Panc1 (cell line): ENCODE results near the gene PTGES. TPM values are rescaled to one million over a fixed set of nuclear protein-coding genes. Genes with fewer than 3 reads are reported as not detected.

Source experiments
- ATAC-seq: fragments of 200-7000 bp; cut with Tn5 transposase; 2 replicates; pipeline ENCODE4 v1.9.1; 2020; ENCODE audit warnings: mild to moderate bottlenecking, moderate library complexity
- BruUV-seq: library from RNA; stranded (reverse); fragments of 400-500 nt; replicated peaks from 2 replicates; lab custom pipeline; 2021; lab: Mats Ljungman, UMichigan
- CTCF ChIA-PET: fragments of 300-600 bp; sonication (Branson Sonifier 250); formaldehyde crosslinking; loops from one replicate; lab custom pipeline; 2022; ENCODE audit warnings: antibody characterized with exemption; lab: Charles Lee
- POLR2A ChIA-PET: fragments of 300-600 bp; sonication (Branson Sonifier 250); formaldehyde crosslinking; loops from one replicate; lab custom pipeline; 2022; ENCODE audit warnings: antibody characterized with exemption; lab: Charles Lee
- DNase-seq: peaks from one replicate; pipeline ENCODE4 v3.0.0-alpha.2; 2010; ENCODE audit warnings: low read depth, low spot score
- H3K27ac ChIP-seq: 2 replicates; pipeline ENCODE4 v1.5.1; 2011; ENCODE audit warnings: mild to moderate bottlenecking, low read length, inconsistent platforms
- H3K27me3 ChIP-seq: fragments of 200-500 bp; sonication (Bioruptor generic); 2 replicates; pipeline ENCODE4 v1.6.0; 2014; ENCODE audit warnings: low read length, inconsistent platforms; ENCODE audit not compliant: control insufficient read depth, insufficient read depth
- H3K36me3 ChIP-seq: fragments of 200-500 bp; sonication (Bioruptor generic); 2 replicates; pipeline ENCODE4 v1.5.1; 2014; ENCODE audit warnings: inconsistent platforms, mild to moderate bottlenecking, low read length, moderate library complexity; ENCODE audit not compliant: control insufficient read depth, insufficient read depth
- H3K4me1 ChIP-seq: 2 replicates; pipeline ENCODE4 v1.5.1; 2011; ENCODE audit warnings: inconsistent platforms, mild to moderate bottlenecking, low read length, moderate library complexity; ENCODE audit not compliant: control insufficient read depth, insufficient read depth
- H3K4me3 ChIP-seq, 2 experiments: 2 replicates each; pipeline ENCODE4 v1.5.1; 2011 to 2012; ENCODE audit warnings: low read depth in 2 of 2, low read length in 2 of 2, mild to moderate bottlenecking in 2 of 2, inconsistent platforms in 1 of 2, moderate library complexity in 1 of 2
- H3K9me3 ChIP-seq: fragments of 200-500 bp; sonication (Bioruptor generic); 2 replicates; pipeline ENCODE4 v1.5.1; 2014; ENCODE audit warnings: low read depth, mild to moderate bottlenecking, inconsistent platforms, low read length, moderate library complexity; ENCODE audit not compliant: control insufficient read depth, insufficient read depth
- POLR2AphosphoS5 ChIP-seq: IDR thresholded peaks from 2 replicates; pipeline ENCODE4 v1.6.1; 2012; ENCODE audit warnings: mild to moderate bottlenecking, low read depth, low read length, moderate library complexity
- SIN3A ChIP-seq: IDR thresholded peaks from 2 replicates; pipeline ENCODE4 v1.6.1; 2012; ENCODE audit warnings: low read depth, mild to moderate bottlenecking, low read length, moderate library complexity, borderline replicate concordance; ENCODE audit not compliant: insufficient read depth
- TCF7L2 ChIP-seq: IDR thresholded peaks from 2 replicates; pipeline ENCODE4 v1.6.1; 2011; ENCODE audit warnings: mild to moderate bottlenecking, low read depth, low read length, inconsistent platforms
- in situ Hi-C: cut with HindIII; loops from 2 replicates; pipeline ENCODE4 v1.10.0; 2016; ENCODE audit warnings: low sequenced_read_pairs, low pct_unique_long_range_greater_than_20kb
- intact Hi-C: fragments of 100-400 bp; cut with micrococcal nuclease; formaldehyde crosslinking; loops from one replicate; pipeline ENCODE4 v1.10.0; 2022; ENCODE audit not compliant: unreplicated experiment
- total RNA-seq: library from RNA; stranded (reverse); gene quantifications from one replicate; pipeline ENCODE4 v1.2.1, GENCODE V29; 2021; ENCODE audit not compliant: unreplicated experiment
- TF ChIP-seq, protein P1 (sequence below): fragments of 450-650 bp; IDR thresholded peaks from 2 replicates; pipeline ENCODE4 v1.5.1; 2017; ENCODE audit warnings: mild to moderate bottlenecking
- TF ChIP-seq, protein P2 (sequence below), 2 experiments: IDR thresholded peaks; 2 replicates each; pipeline ENCODE4 v1.6.1; 2011 to 2012; ENCODE audit warnings: low read depth in 2 of 2, control low read depth in 1 of 2, low read length in 1 of 2, mild to moderate bottlenecking in 1 of 2, moderate library complexity in 1 of 2; ENCODE audit not compliant: insufficient read depth in 1 of 2

The PTGES gene
- total RNA-seq, 1 experiment from 2014 or later = 1.1 TPM

DNA sequence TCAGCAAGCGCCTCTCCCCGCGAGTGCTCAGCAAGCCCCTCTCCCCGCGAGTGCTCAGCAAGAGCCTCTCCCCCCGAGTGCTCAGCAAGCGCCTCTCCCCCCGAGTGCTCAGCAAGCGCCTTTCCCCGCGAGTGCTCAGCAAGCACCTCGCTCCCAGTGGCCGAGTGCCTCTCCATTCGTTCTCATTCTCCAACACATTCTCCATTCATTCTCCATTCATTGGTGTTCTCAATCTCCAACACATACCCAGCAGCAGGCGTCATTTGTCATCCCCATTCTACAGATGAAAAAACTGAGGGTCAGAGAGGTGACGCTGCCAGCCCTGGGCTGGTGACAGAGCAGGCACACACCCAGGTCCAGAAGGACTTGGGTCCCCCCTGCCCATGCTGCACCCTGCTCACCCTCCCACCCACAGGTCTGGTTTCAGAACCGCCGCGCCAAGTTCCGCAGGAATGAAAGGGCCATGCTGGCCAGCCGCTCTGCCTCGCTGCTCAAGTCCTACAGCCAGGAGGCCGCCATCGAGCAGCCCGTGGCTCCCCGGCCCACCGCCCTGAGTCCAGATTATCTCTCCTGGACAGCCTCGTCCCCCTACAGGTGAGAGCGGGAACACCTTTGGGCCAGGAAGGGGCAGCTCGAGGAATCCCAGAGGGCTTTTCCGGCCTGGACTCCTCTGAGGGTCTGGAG is 32.5 kb downstream of the PTGES start:
- CTCF ChIA-PET = no interaction called here
- H3K27me3 ChIP-seq = no peaks in the 10 kb centered on the region
- no peaks in the 10 kb centered on the region for H3K4me1 ChIP-seq
- no peak for TF ChIP-seq POLR2AphosphoS5
- TF ChIP-seq, protein P1, sequence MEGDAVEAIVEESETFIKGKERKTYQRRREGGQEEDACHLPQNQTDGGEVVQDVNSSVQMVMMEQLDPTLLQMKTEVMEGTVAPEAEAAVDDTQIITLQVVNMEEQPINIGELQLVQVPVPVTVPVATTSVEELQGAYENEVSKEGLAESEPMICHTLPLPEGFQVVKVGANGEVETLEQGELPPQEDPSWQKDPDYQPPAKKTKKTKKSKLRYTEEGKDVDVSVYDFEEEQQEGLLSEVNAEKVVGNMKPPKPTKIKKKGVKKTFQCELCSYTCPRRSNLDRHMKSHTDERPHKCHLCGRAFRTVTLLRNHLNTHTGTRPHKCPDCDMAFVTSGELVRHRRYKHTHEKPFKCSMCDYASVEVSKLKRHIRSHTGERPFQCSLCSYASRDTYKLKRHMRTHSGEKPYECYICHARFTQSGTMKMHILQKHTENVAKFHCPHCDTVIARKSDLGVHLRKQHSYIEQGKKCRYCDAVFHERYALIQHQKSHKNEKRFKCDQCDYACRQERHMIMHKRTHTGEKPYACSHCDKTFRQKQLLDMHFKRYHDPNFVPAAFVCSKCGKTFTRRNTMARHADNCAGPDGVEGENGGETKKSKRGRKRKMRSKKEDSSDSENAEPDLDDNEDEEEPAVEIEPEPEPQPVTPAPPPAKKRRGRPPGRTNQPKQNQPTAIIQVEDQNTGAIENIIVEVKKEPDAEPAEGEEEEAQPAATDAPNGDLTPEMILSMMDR = peak; percentile 58; the same call in 1 of the 2 replicates
- TF ChIP-seq, protein P2, sequence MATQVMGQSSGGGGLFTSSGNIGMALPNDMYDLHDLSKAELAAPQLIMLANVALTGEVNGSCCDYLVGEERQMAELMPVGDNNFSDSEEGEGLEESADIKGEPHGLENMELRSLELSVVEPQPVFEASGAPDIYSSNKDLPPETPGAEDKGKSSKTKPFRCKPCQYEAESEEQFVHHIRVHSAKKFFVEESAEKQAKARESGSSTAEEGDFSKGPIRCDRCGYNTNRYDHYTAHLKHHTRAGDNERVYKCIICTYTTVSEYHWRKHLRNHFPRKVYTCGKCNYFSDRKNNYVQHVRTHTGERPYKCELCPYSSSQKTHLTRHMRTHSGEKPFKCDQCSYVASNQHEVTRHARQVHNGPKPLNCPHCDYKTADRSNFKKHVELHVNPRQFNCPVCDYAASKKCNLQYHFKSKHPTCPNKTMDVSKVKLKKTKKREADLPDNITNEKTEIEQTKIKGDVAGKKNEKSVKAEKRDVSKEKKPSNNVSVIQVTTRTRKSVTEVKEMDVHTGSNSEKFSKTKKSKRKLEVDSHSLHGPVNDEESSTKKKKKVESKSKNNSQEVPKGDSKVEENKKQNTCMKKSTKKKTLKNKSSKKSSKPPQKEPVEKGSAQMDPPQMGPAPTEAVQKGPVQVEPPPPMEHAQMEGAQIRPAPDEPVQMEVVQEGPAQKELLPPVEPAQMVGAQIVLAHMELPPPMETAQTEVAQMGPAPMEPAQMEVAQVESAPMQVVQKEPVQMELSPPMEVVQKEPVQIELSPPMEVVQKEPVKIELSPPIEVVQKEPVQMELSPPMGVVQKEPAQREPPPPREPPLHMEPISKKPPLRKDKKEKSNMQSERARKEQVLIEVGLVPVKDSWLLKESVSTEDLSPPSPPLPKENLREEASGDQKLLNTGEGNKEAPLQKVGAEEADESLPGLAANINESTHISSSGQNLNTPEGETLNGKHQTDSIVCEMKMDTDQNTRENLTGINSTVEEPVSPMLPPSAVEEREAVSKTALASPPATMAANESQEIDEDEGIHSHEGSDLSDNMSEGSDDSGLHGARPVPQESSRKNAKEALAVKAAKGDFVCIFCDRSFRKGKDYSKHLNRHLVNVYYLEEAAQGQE (IDR thresholded peaks at IDR 0.05; ENCODE audit: insufficient read depth in 1 of 2, low read depth in 2 of 2, low read length in 1 of 2) = no peak
- no TSS peak for BruUV-seq
- no peak overlapping the region for H3K4me3 ChIP-seq
- DNase-seq = no peak
- POLR2A ChIA-PET = no interaction called here
- in situ Hi-C loops (no loop called here), intact Hi-C loops (no loop called here)
- no peaks in the 10 kb centered on the region for H3K36me3 ChIP-seq
- no peak for ATAC-seq
- H3K27ac ChIP-seq = no peak overlapping the region
- no peaks in the 10 kb centered on the region for H3K9me3 ChIP-seq

DNA sequence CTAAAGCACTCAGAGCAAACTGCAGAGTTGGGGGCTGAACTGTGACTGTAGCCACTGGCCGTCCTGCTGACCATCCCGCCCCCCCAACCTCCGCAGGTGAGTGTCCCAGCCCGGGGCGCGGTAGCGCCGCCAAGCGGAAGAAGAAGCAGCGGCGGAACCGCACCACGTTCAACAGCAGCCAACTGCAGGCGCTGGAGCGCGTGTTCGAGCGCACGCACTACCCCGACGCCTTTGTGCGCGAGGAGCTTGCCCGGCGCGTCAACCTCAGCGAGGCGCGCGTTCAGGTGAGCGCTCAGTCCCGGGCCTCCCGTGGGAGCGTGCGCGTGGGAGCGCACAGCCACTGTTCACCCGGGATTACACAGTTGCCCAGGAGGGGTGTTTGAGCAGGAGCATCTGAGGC is 33.7 kb downstream of the PTGES start:
- no peaks in the 10 kb centered on the region for H3K4me1 ChIP-seq
- in situ Hi-C loops = no loop called here
- H3K27ac ChIP-seq = no peak overlapping the region
- ChIA-PET POLR2A (no interaction called here), CTCF (no interaction called here)
- H3K9me3 ChIP-seq = no peaks in the 10 kb centered on the region
- BruUV-seq = no TSS peak
- TF ChIP-seq, protein P2 (IDR thresholded peaks at IDR 0.05; ENCODE audit: insufficient read depth in 1 of 2, low read depth in 2 of 2, low read length in 1 of 2) = no peak
- TF ChIP-seq, protein P1 = no peak
- TF ChIP-seq SIN3A (no peak), TCF7L2 (no peak), POLR2AphosphoS5 (no peak)
- ATAC-seq = no peak
- H3K4me3 ChIP-seq = no peak overlapping the region
- intact Hi-C loops = loop anchor here (5.0 kb wide), 1 partner anchor 77 kb away; the partner anchor contains the start of gene ASB6
- H3K36me3 ChIP-seq = no peaks in the 10 kb centered on the region
- DNase-seq = no peak
- no peaks in the 10 kb centered on the region for H3K27me3 ChIP-seq
